HG03095 (cell line): Measurements from ENCODE around the gene FAT4.

Experiments
- ATAC-seq: cut with Tn5 transposase; IDR thresholded peaks from one replicate; pipeline ENCODE4 v1.9.1; 2021; ENCODE audit warnings: moderate library complexity; ENCODE audit not compliant: unreplicated experiment

The FAT4 gene

DNA sequence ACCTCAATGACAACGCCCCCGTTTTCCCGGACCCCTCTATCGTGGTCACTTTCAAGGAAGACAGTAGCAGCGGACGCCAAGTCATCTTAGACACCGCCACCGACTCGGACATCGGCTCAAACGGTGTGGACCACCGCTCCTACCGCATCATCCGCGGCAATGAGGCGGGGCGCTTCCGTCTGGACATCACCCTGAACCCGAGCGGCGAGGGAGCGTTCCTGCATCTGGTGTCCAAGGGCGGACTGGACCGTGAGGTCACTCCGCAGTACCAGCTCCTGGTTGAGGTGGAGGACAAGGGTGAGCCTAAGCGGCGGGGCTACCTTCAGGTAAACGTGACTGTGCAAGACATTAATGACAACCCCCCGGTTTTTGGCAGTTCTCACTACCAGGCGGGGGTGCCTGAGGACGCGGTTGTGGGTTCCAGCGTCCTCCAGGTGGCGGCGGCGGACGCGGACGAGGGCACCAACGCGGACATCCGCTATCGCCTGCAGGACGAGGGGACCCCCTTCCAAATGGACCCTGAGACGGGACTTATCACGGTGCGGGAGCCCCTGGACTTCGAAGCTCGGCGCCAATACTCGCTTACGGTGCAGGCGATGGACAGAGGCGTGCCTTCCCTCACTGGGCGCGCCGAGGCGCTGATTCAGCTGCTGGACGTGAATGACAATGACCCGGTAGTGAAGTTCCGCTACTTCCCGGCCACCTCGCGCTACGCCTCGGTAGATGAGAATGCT lies 2.2 kb downstream of the FAT4 start:
- ATAC-seq: no peak

DNA sequence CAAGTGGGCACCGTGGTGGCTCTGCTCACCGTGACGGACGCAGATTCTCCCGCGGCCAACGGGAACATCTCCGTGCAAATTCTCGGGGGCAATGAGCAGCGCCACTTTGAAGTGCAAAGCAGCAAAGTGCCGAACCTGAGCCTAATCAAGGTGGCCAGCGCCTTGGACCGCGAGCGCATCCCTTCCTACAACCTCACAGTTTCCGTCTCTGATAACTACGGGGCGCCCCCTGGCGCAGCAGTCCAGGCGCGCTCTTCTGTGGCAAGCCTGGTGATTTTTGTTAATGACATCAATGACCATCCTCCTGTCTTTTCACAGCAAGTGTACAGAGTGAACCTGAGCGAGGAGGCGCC lies 2.7 kb downstream of the FAT4 start:
- ATAC-seq: no peak

DNA sequence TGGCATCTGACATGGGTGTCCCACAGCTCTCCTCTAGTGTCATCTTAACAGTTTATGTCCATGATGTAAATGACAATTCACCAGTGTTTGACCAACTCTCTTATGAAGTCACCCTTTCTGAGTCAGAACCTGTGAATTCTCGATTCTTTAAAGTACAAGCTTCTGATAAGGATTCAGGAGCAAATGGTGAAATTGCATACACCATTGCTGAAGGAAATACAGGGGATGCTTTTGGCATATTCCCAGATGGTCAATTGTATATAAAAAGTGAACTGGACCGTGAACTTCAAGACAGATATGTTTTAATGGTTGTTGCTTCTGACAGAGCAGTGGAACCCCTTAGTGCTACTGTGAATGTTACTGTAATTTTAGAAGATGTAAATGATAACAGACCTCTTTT lies 4.6 kb downstream of the FAT4 start:
- no peak for ATAC-seq

GRCh38 chr4:125321709-125322365 lies 7.1 kb downstream of the FAT4 start:
- ATAC-seq: no peak

GRCh38 chr4:125322366-125322730 lies 7.6 kb downstream of the FAT4 start:
- ATAC-seq: no peak

- ATAC-seq: no peak
These were observed 8.9 kb downstream of the FAT4 start for GRCh38 chr4:125323654-125324053.

GRCh38 chr4:125325733-125326132 lies 11.0 kb downstream of the FAT4 start:
- no peak for ATAC-seq

GRCh38 chr4:125331116-125331515 lies 16.4 kb downstream of the FAT4 start:
- no peak for ATAC-seq

GRCh38 chr4:125334926-125335325 lies 20.2 kb downstream of the FAT4 start:
- no peak for ATAC-seq

DNA sequence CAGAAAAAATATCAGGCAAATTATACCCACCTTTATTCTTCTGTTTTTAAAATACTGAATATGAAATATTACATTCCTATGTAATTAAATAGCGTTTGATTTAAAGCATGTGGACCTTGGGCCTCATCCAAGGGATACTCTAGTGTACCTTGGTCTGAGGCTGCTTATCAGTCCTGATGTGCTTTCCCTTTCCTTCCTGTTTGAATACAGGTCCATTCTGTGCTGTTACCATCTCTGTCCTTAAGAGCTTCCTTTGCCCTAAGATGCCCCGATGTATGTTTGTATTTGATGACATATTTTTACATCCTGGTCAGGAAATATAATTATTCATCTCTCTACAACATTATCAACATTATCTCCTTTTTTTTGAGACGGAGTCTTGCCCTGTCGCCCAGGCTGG lies 24.1 kb downstream of the FAT4 start:
- ATAC-seq: no peak

GRCh38 chr4:125344198-125344597 lies 29.4 kb downstream of the FAT4 start:
- no peak for ATAC-seq

DNA sequence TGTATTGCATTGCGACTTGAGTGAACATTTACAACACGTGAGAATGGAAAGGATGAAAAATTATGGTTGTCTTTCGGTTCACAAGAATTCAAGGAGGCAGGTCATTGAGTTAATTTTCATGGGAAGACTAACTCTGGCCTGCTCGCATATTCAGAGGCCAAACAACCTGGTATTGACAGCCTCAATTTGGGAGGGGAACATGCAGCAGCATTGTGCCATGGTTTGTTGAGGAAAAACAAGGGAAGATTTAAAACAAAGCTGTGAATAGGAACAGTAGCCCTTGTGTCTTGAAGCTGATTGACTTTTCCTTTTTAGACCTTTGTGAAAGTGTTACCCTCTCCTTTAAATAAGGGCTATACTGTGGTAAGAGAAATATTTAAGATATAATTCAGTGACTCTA lies 31.9 kb downstream of the FAT4 start:
- ATAC-seq: no peak

GRCh38 chr4:125350470-125351135 lies 35.8 kb downstream of the FAT4 start:
- no peak for ATAC-seq

- ATAC-seq: no peak
These were observed 37.8 kb downstream of the FAT4 start for GRCh38 chr4:125352521-125352920.

DNA sequence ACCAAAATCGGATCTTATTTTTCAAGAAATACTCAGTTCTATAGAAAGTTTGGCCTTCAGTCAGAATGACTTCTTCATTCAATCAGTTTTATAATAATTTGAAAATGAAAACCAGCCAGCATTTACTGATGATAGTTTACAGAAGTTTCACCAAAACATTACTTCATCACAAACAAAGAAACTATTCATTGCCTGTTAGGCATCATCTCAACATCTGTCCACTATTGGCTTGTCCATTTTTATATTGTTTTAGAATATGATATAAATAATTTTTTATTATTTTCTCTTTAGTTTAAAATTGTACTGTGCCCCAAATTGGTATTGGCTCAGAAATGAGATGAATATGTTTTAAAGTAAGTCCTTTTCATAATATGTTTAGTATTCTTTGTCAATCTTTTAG lies 38.4 kb downstream of the FAT4 start:
- ATAC-seq: no peak

DNA sequence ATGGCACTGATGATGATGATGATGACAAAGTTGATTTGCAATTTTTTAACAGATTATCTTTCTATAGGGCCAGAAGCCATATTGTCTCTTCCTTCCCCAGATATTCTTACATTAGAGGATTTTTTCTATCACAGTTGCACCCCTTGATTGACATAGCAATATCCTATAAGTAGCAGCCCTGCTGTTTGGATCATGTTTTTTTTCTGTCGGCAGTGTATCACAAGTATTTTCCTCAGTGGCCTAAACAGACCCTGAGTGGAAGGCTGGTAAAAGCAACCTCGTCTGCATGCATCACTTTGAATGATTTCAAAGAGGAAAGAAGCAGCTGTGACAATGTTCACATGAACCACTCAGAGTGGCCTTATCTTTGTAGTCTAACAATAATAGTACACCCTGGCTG lies 41.0 kb downstream of the FAT4 start:
- no peak for ATAC-seq

- ATAC-seq: no peak
These were observed 42.9 kb downstream of the FAT4 start for GRCh38 chr4:125357675-125358074.

DNA sequence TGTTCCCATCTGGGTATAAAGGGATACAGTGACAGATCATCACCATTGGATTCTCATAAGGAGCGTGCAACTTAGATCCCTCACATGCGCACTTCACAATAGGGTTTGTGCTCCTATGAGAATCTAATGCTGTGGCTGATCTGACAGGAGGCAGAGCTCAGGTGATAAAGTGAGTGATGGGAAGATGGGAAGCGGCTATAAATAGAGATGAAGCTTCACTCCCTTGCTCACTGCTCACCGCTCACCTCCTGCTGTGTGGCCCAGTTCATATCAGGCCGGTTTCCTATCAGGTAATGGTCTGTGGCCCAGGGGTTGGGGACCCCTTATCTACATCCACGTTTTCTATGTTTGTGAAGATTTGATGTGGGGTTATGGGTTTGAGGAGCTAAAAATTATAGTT lies 43.7 kb downstream of the FAT4 start:
- no peak for ATAC-seq

DNA sequence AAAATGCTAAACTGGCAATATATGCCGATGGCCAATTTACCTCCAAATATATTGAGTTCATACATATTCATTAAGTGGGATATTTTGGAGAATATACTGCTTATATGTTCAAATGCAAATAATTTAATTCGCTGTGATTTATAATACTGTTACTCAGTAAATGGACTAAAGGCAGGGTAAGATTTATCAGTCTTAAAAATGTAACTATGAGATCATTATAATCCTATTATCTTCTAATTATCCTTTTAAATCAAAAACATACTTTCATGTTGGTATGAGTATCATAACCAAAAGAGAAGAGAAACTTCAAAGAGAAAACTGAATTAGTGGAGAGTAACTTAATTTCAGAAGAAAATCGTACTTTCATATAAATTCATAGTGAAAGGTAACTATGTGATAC lies 44.6 kb downstream of the FAT4 start:
- no peak for ATAC-seq

- no peak for ATAC-seq
These were observed 45.3 kb downstream of the FAT4 start for GRCh38 chr4:125359960-125360634.

- no peak for ATAC-seq
These were observed 46.0 kb downstream of the FAT4 start for GRCh38 chr4:125360727-125361126.
